SU-DHL-6 (cell line): ENCODE data around the gene UPK1A.

ENCODE experiments used
- CTCF ChIP-seq: fragments of 200-600 bp; sonication (generic); IDR thresholded peaks from one replicate; pipeline ENCODE4 v1.5.1; 2017; ENCODE audit warnings: antibody characterized with exemption, mild to moderate bottlenecking, low read length, moderate library complexity; ENCODE audit not compliant: insufficient read depth, poor library complexity, severe bottlenecking
- EZH2phosphoT487 ChIP-seq: fragments of 200-600 bp; sonication (generic), shearing (Covaris generic); conservative IDR thresholded peaks from 2 replicates; pipeline ENCODE4 v1.6.1; 2018; ENCODE audit warnings: mild to moderate bottlenecking, antibody characterized with exemption, low read length, moderate library complexity, mixed read lengths

- TF ChIP-seq CTCF (no peak), EZH2phosphoT487 (no peak)
Observed at GRCh38 chr19:35642798-35643254, 23.5 kb upstream of the UPK1A start.
